ENCODE measurements around the gene LRRFIP1. TPM values are rescaled to one million over a fixed set of nuclear protein-coding genes. Genes with fewer than 3 reads are reported as not detected.
A peak's percentile ranks its signal among the peaks of the same experiment; 100 is the strongest.

The LRRFIP1 gene
- total and polyA plus RNA-seq, 2 of the 13 experiments (the other 11 are each of a cell fraction or from before 2014, with no cell fraction given): 15.9 to 40.5 TPM

GRCh38 chr2:237733677-237734300 is 106.4 kb downstream of the LRRFIP1 start (continued):
- TF ChIP-seq ZNF225 (CRISPR knock-in tag; IDR thresholded peaks at IDR 0.05) (peak; percentile 15; the same call in 1 of the 2 replicates), ZNF484 (CRISPR knock-in tag; IDR thresholded peaks at IDR 0.05; ENCODE audit: borderline replicate concordance, low read depth) (no peak), RORA (CRISPR knock-in tag; IDR thresholded peaks at IDR 0.05) (no peak), KDM5A (IDR thresholded peaks at IDR 0.05; ENCODE audit: borderline replicate concordance, low read length) (no peak), LRRFIP1 (CRISPR knock-in tag; conservative IDR thresholded peaks at IDR 0.05) (no peak; the same call in 1 of the 2 replicates), SCMH1 (CRISPR knock-in tag; IDR thresholded peaks at IDR 0.05; ENCODE audit: borderline replicate concordance) (no peak), ZNF83 (CRISPR knock-in tag; IDR thresholded peaks at IDR 0.05; ENCODE audit: borderline replicate concordance) (0 out of 2 replicates have a peak, but pooled peaks have one; percentile 60), WIZ (CRISPR knock-in tag; IDR thresholded peaks at IDR 0.05) (no peak)

GRCh38 chr2:237734905-237735623 is 107.7 kb downstream of the LRRFIP1 start:
- CTCF ChIA-PET (ENCODE audit: low intra/inter-chr PET ratio, low total read pairs): no interaction called here
- Histone ChIP-seq H3K4me1 (ENCODE audit: insufficient read depth, low read length) (peaks cover 46% of the 10 kb centered on the region), H3K27ac (ENCODE audit: extremely low read length, insufficient read depth, low read length) (peak overlapping the region; percentile 82), H3K9ac (ENCODE audit: insufficient read depth, low read depth, low read length) (no peak overlapping the region), H3K9me3 (ENCODE audit: low read length) (no peaks in the 10 kb centered on the region), H3K27me3 (ENCODE audit: control insufficient read depth in 1 of 2, insufficient read depth in 2 of 2, low read length in 2 of 2) (no peaks in the 10 kb centered on the region), H4K20me1 (ENCODE audit: insufficient read depth, low read length) (no peaks in the 10 kb centered on the region), H2AFZ (ENCODE audit: low read length) (no peak overlapping the region), H3K4me3 (replicated peaks in 1 of 3; ENCODE audit: insufficient read depth in 1 of 3, low read depth in 2 of 3, low read length in 3 of 3) (no peak overlapping the region), H3K79me2 (ENCODE audit: insufficient read depth, low read length) (peaks cover 33% of the 10 kb centered on the region), H3K4me2 (ENCODE audit: low read depth, low read length) (no peak overlapping the region), H3K36me3 (replicated peaks in 1 of 2; ENCODE audit: control insufficient read depth in 1 of 2, insufficient read depth in 2 of 2, low read length in 2 of 2) (peaks cover 3 to 11% of the 10 kb centered on the region in 2 experiments; a peak in 3 of 5 replicates)
- no peak for ATAC-seq
- no peak for DNase-seq (ENCODE audit: low spot score)
- POLR2A ChIA-PET: no interaction called here
- FAIRE-seq: no peak
- intact Hi-C loops (cut with micrococcal nuclease; ENCODE audit: unreplicated experiment): no loop called here
- no TSS peak for BruUV-seq (replicated peaks)
- 97% methylated on average over 25 of the region's 25 CpGs for WGBS (ENCODE audit: low lambda C conversion rate)
- in situ Hi-C loops (cut with HindIII; ENCODE audit: extremely low pct_ligation_motif_present, low pct_unique_long_range_greater_than_20kb): no loop called here
- TF ChIP-seq ZBTB33 (CRISPR knock-in tag; IDR thresholded peaks at IDR 0.05): 0 out of 2 replicates have a peak, but pooled peaks have one; percentile 47
- TF ChIP-seq ZNF576 (CRISPR knock-in tag; IDR thresholded peaks at IDR 0.05): 0 out of 2 replicates have a peak, but pooled peaks have one; percentile 39
- TF ChIP-seq MTERF4 (CRISPR knock-in tag; IDR thresholded peaks at IDR 0.05): 0 out of 2 replicates have a peak, but pooled peaks have one; percentile 26
- no peak for TF ChIP-seq MTF1 (CRISPR knock-in tag; IDR thresholded peaks at IDR 0.05)
- peak; percentile 77 for TF ChIP-seq ZBTB38 (CRISPR knock-in tag; IDR thresholded peaks at IDR 0.05)
- 0 out of 2 replicates have a peak, but pooled peaks have one; percentile 42 for TF ChIP-seq CAMTA2 (CRISPR knock-in tag; IDR thresholded peaks at IDR 0.05; ENCODE audit: borderline replicate concordance)
- TF ChIP-seq ZNF180 (CRISPR knock-in tag; IDR thresholded peaks at IDR 0.05; ENCODE audit: borderline replicate concordance, low read depth): no peak
- TF ChIP-seq GABPB1 (CRISPR knock-in tag; IDR thresholded peaks at IDR 0.05): 0 out of 2 replicates have a peak, but pooled peaks have one; percentile 12

Data from HepG2 (cell line).